Ovary (tissue), 9 donors: ENCODE measurements around the gene PLIN1. TPM values are rescaled to one million over a fixed set of nuclear protein-coding genes. Genes with fewer than 3 reads are reported as not detected.

ENCODE experiments used
- DNase-seq, 5 donors: peaks; one replicate each; pipeline ENCODE4 v3.0.0-alpha.2; 2019 to 2020
- H3K27ac ChIP-seq, 2 donors: fragments of 200-600 bp; one replicate each; pipeline versions ENCODE4 v1.5.1 to v1.8.0; 2019 to 2022
- H3K27me3 ChIP-seq: fragments of 200-600 bp; one replicate; pipeline ENCODE4 v1.8.0; 2022
- H3K36me3 ChIP-seq: fragments of 200-600 bp; sonication (generic); one replicate; pipeline ENCODE4 v1.5.1; 2019
- H3K4me1 ChIP-seq: one replicate; pipeline ENCODE4 v1.8.1; 2013; ENCODE audit warnings: mild to moderate bottlenecking, moderate library complexity; ENCODE audit not compliant: insufficient read depth
- H3K4me3 ChIP-seq: fragments of 200-600 bp; sonication (generic); one replicate; pipeline ENCODE4 v1.5.1; 2017
- H3K9me3 ChIP-seq, 2 donors: fragments of 200-600 bp in 1 of 2; sonication (generic) in 1 of 2; one replicate each; pipeline versions ENCODE4 v1.5.1 to v1.8.1; 2013 to 2019; ENCODE audit warnings: mild to moderate bottlenecking in 1 of 2, moderate library complexity in 1 of 2
- CTCF ChIP-seq, 3 donors: fragments of 450-650 bp in 2 of 3; fragments of 200-600 bp in 1 of 3; IDR thresholded peaks; one replicate each; pipeline versions ENCODE4 v1.5.1 to v1.8.0; 2016 to 2022; ENCODE audit warnings: antibody characterized with exemption in 3 of 3, mild to moderate bottlenecking in 1 of 3
- EP300 ChIP-seq: sonication (generic); formaldehyde crosslinking; IDR thresholded peaks from one replicate; pipeline ENCODE4 v1.6.1; 2017; ENCODE audit warnings: antibody characterized with exemption
- POLR2A ChIP-seq: fragments of 450-650 bp; IDR thresholded peaks from one replicate; pipeline ENCODE4 v1.6.1; 2017; ENCODE audit warnings: antibody characterized with exemption, mild to moderate bottlenecking, moderate library complexity
- WGBS, 3 donors: extraction: QIAGEN DNeasy Blood & Tissue Kit in 1 of 3; methylation state at CpG; one replicate each; pipeline versions ENCODE4 v1.1.5 to v1.1.7; 2013 to 2017; 5-methylcytosine and 5-hydroxymethylcytosine counted together
- intact Hi-C, 4 donors: fragments of 100-400 bp; cut with DNase I; formaldehyde crosslinking; loops; one replicate each; pipeline versions ENCODE4 v1.11.0 to v1.15.1; 2022 to 2023
- polyA plus RNA-seq, 2 donors: library from polyadenylated mRNA; stranded (reverse); fragments of 200-250 nt in 1 of 2; fragments of 350-450 nt in 1 of 2; fragmentation: Illumina TruSeq in 1 of 2; extraction: RNeasy Lipid Tissue Mini Kit (QIAGEN cat#74804) in 1 of 2; gene quantifications; one replicate each; pipeline ENCODE4 v1.2.3, GENCODE V29; 2013 to 2014
- total RNA-seq, 7 donors: library from RNA; depleted of rRNA in 2 of 7; stranded (reverse); fragments of >200 nt in 2 of 7; fragmentation: NEBNext Ultra II Directional in 3 of 7; extraction: Animal tissue kit (Norgen Biotek cat#: 25700) in 3 of 7; gene quantifications; one replicate each; pipeline versions ENCODE4 v1.1.0 to v1.2.4, GENCODE V29; 2016 to 2023
- donor health status: DM: no; HTN: no; CAD: no; lungs with moderate emphysema.
- donor health status: DM: no; HTN: no; CAD: no.
- donor health status: Bipolar disorder and iron deficiency.
- donor health status: DM: yes; HTN: yes; CAD: no.
- donor health status: DM: no; HTN: no; CAD: no.
- donor health status: DM: yes; HTN: yes; CAD: no.

PLIN1 gene
- total and polyA plus RNA-seq, 9 donors, result 0.82 to 5.4 (median 1.2) TPM

GRCh38 chr15:89671687-89672086, 7.5 kb downstream of the PLIN1 start:
- intact Hi-C loops, result no loop called here
- 56 to 62% (median 61%) methylated on average over 4 of the region's 4 CpGs for WGBS, 3 donors
- Histone ChIP-seq H3K4me3 (no peak overlapping the region), H3K36me3 (no peaks in the 10 kb centered on the region), H3K9me3 (no peaks in the 10 kb centered on the region), H3K27me3 (no peaks in the 10 kb centered on the region), H3K27ac (peak overlapping the region in 1 of 2 donors; percentile 35), H3K4me1 (peaks cover 8% of the 10 kb centered on the region)
- no peak for TF ChIP-seq CTCF (IDR thresholded peaks at IDR 0.05)
- DNase-seq, result peak in 1 of 5 donors; percentile 12

- intact Hi-C loops, result no loop called here
- Histone ChIP-seq H3K4me1 (peaks cover 8% of the 10 kb centered on the region), H3K27ac (no peak overlapping the region), H3K4me3 (no peak overlapping the region), H3K9me3 (no peaks in the 10 kb centered on the region), H3K27me3 (no peaks in the 10 kb centered on the region), H3K36me3 (no peaks in the 10 kb centered on the region)
- DNase-seq, result peak in 1 of 5 donors; percentile 14
- TF ChIP-seq CTCF (IDR thresholded peaks at IDR 0.05) (no peak), EP300 (no peak), POLR2A (no peak)
- WGBS, 3 donors, result 76 to 88% (median 86%) methylated on average over 12 of the region's 12 CpGs
These were observed 8.1 kb downstream of the PLIN1 start for GRCh38 chr15:89670971-89671560.

GRCh38 chr15:89669941-89670340, 9.2 kb downstream of the PLIN1 start:
- Histone ChIP-seq H3K9me3 (no peaks in the 10 kb centered on the region), H3K36me3 (no peaks in the 10 kb centered on the region), H3K27me3 (no peaks in the 10 kb centered on the region), H3K4me3 (no peak overlapping the region), H3K27ac (no peak overlapping the region), H3K4me1 (peaks cover 11% of the 10 kb centered on the region)
- WGBS, 3 donors, result 86 to 89% (median 86%) methylated on average over 15 of the region's 15 CpGs
- TF ChIP-seq EP300 (no peak), CTCF (IDR thresholded peaks at IDR 0.05) (no peak), POLR2A (no peak)
- intact Hi-C loops, result no loop called here
- no peak for DNase-seq

- no peaks in the 10 kb centered on the region for H3K27me3 ChIP-seq
- DNase-seq, result no peak
- no peak overlapping the region for H3K27ac ChIP-seq
- 72 to 81% (median 80%) methylated on average over 8 to 9 of the region's 9 CpGs for WGBS, 3 donors
- intact Hi-C loops, result no loop called here
- TF ChIP-seq EP300 (no peak), POLR2A (no peak), CTCF (IDR thresholded peaks at IDR 0.05) (no peak)
- H3K4me3 ChIP-seq, result no peak overlapping the region
- H3K36me3 ChIP-seq, result no peaks in the 10 kb centered on the region
- peaks cover 11% of the 10 kb centered on the region for H3K4me1 ChIP-seq
- H3K9me3 ChIP-seq, result no peaks in the 10 kb centered on the region
These were observed 9.8 kb downstream of the PLIN1 start for GRCh38 chr15:89669309-89669865.
